Kidney tubule cell (primary cell): Measurements from ENCODE around the gene RHO.

ENCODE experiments used
- DNase-seq: peaks from one replicate; pipeline ENCODE4 v3.0.0-alpha.2; 2018; ENCODE audit warnings: low spot score

Gene RHO

DNA sequence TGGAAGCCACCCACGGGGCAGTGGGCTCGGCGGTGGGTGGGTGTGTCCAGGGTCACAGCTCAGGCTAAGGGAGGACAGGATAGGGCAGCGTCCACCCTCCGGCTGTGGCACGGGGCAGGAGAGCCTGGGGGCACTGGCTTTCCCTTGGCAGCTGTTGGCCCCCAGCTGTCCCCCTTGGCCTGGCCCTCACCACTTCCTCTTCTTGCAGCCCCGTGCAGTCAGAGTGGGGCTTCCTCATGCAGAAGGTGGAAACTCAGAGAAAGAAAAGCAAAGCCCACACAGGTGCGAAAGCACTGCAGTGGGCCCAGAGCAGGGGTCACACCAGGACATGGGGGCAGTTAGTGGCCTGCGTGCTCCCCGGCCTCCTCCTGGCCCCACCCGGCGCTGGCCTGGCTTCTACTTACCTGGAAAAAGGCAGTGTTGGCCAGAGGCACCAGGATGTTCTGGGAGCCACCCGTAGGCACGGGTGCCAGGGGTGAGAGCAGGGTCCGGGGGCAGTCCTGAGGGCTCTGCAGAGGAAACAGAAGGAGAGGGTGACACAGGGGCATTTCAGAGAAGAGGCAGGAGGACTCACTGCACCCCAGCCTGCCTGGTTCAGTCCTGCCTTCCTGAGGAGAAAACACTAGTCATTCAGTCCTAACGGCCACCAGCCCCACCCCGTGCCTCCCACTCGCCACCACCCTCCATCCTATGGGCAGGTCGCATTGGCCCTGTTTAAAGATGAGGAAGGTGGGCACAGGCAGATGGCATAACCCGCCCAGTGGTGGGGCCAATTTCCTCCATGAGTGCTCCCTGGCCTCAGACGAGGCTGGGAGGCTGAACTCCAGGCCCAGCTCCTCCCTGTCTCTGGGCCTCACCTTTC, 49.7 kb downstream of the RHO start:
- no peak for DNase-seq

DNA sequence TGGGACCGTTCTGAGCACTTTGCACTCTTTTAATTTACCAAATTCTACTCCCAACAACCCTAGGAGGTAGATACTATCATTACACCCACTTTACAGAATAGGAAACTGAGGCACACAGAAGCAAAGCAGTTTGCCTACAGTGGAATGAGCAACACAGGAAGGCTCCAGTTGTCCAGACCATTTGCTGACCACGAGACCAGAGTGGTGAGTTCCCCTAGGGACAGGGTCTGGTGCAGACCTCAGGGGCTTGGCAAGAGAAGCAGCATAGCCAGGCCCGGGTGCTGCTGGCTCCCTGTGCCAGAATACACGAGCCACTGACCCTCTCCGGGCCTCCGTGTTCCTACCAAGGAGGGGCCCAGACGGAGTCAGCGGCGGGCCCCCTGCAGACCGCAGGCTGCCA, 51.6 kb downstream of the RHO start:
- DNase-seq: no peak

DNA sequence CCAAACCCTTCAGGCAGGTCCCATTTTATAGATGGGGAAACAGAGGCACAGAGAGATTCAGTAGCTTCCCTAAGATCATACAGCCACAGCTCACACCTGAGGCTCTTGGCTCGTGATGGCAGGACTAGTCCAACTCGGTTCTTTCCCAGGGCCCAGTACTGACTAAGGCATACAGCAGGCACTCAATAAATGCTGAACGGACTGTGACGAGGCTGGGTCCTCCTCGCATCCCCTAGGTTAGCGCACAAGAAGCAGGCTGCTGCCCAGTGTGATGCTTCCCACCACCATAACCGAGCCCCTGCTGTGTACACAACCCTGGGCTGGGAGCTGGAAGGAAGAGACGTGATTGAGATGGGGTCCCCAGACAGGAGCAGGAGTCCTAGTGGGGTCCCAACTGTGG, 53.2 kb downstream of the RHO start:
- no peak for DNase-seq

- no peak for DNase-seq
These were observed 54.4 kb downstream of the RHO start for GRCh38 chr3:129582799-129583198.

- DNase-seq: no peak
These were observed 54.9 kb downstream of the RHO start for GRCh38 chr3:129583289-129583688.

DNA sequence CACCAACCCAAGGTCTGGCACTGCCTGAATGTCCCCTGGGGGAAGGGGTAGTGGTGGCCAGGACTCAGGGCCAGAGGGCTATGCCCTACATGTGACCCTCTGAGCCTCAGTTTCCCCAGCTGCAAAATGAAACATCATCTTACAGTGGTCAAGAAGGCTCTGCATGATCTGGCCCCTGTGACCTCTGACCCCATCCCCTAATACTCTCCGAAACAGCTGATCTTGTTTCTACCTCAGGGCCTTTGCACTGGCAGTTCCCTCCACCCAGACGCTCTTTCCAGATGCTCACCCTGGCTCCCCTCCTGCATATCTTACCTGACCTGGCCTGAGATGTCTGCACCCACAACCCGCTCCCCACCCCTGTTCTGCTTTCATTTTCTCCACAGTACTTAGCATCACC, 56.2 kb downstream of the RHO start:
- no peak for DNase-seq
